H1 (cell line): ENCODE results near the gene FAT3.

Experiments used
- ATF3 ChIP-seq: IDR thresholded peaks from 2 replicates; pipeline ENCODE4 v1.6.1; 2011; ENCODE audit warnings: low read depth, mild to moderate bottlenecking, low read length; ENCODE audit not compliant: insufficient read depth
- CEBPB ChIP-seq: IDR thresholded peaks from 2 replicates; pipeline ENCODE4 v1.6.1; 2012; ENCODE audit warnings: low read depth, low read length
- GABPA ChIP-seq: IDR thresholded peaks from 2 replicates; pipeline ENCODE4 v1.6.1; 2011; ENCODE audit warnings: mild to moderate bottlenecking, low read length, moderate library complexity, borderline replicate concordance; ENCODE audit not compliant: insufficient read depth
- HDAC2 ChIP-seq, 2 experiments: fragments of 300-600 bp in 1 of 2; sonication (generic) in 1 of 2; IDR thresholded peaks; 2 replicates each; pipeline ENCODE4 v1.6.1; 2011 to 2012; ENCODE audit warnings: low read depth in 2 of 2, low read length in 2 of 2, mild to moderate bottlenecking in 2 of 2, moderate library complexity in 2 of 2, borderline replicate concordance in 1 of 2, inconsistent platforms in 1 of 2
- POLR2A ChIP-seq, 2 experiments: IDR thresholded peaks; 1 replicate in 1 of 2; 2 replicates in 1 of 2; pipeline ENCODE4 v1.6.1; 2011; ENCODE audit warnings: low read depth in 2 of 2, low read length in 2 of 2, mild to moderate bottlenecking in 2 of 2; ENCODE audit errors: control extremely low read depth in 1 of 2
- POLR2AphosphoS5 ChIP-seq: IDR thresholded peaks from 2 replicates; pipeline ENCODE4 v1.6.1; 2011; ENCODE audit warnings: low read depth, low read length
- RNF2 ChIP-seq: fragments of 200-900, 300-1000 bp; sonication (generic); IDR thresholded peaks from 2 replicates; pipeline ENCODE4 v1.7.1; 2016; ENCODE audit warnings: borderline replicate concordance, low read depth, mild to moderate bottlenecking, antibody characterized with exemption, low read length; ENCODE audit not compliant: poor library complexity, severe bottlenecking; ENCODE audit errors: missing control alignments
- SIN3A ChIP-seq, 2 experiments: IDR thresholded peaks in 1 of 2; conservative IDR thresholded peaks in 1 of 2; 2 replicates each; pipeline ENCODE4 v1.6.1; 2011 to 2012; ENCODE audit warnings: low read length in 2 of 2, improper control_type of control experiment in 1 of 2, low read depth in 1 of 2, mild to moderate bottlenecking in 1 of 2
- TBP ChIP-seq: IDR thresholded peaks from 2 replicates; pipeline ENCODE4 v1.6.1; 2011; ENCODE audit warnings: low read depth, low read length, improper control_type of control experiment
- TCF12 ChIP-seq: IDR thresholded peaks from 2 replicates; pipeline ENCODE4 v1.6.1; 2011; ENCODE audit warnings: low read depth, mild to moderate bottlenecking, low read length
- USF2 ChIP-seq: IDR thresholded peaks from 2 replicates; pipeline ENCODE4 v1.6.1; 2011; ENCODE audit warnings: low read length, improper control_type of control experiment
- TF ChIP-seq, protein P1 (sequence below), 3 experiments: IDR thresholded peaks; 1 replicate in 2 of 3; 2 replicates in 1 of 3; pipeline versions ENCODE4 v1.5.1 to v1.6.1; 2011; ENCODE audit warnings: low read length in 3 of 3, mild to moderate bottlenecking in 3 of 3, inconsistent platforms in 2 of 3, low read depth in 1 of 3, moderate library complexity in 1 of 3; ENCODE audit not compliant: insufficient read depth in 1 of 3; ENCODE audit errors: control extremely low read depth in 1 of 3
- TF ChIP-seq, protein P2 (sequence below): IDR thresholded peaks from 2 replicates; pipeline ENCODE4 v1.6.1; 2012; ENCODE audit warnings: low read length, inconsistent platforms

DNA sequence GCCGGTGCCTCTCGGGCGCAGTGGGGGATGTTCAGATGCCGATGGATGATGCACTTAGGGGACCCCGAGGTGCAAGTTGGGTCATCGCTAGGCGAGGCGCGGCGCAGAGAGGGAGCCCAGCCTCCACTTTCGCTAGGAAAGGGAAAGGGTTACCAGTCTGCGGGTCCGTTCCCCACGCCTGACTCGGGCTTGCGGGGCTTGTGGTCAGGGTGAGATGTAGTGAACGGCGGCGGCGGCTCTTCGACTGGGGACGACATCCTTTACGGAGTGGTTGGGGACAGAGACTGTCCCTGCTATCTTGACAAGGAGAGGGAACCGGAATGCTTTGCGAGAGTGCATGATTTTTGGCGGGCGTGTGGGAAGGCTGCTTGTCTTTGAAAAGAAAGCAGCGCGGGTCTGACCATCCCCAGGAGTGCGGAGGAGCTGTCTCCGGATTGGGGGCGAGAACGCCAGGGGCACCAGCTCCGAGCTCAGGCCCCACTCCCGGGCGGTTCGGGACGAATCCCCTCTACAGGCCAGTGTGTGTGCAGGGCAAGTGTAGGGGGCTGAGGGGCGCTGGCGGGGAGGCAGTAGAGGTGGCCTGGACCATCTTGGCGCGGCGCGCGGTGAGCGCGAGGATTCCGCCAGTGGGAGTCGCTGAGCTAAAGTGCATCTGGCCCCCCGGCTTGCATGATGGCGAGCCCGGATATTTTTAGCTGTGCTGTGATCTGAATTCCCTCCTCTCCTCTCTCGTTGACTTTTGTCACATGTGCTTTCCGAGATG, 1.1 kb downstream of the FAT3 start:
- TF ChIP-seq, protein P1, sequence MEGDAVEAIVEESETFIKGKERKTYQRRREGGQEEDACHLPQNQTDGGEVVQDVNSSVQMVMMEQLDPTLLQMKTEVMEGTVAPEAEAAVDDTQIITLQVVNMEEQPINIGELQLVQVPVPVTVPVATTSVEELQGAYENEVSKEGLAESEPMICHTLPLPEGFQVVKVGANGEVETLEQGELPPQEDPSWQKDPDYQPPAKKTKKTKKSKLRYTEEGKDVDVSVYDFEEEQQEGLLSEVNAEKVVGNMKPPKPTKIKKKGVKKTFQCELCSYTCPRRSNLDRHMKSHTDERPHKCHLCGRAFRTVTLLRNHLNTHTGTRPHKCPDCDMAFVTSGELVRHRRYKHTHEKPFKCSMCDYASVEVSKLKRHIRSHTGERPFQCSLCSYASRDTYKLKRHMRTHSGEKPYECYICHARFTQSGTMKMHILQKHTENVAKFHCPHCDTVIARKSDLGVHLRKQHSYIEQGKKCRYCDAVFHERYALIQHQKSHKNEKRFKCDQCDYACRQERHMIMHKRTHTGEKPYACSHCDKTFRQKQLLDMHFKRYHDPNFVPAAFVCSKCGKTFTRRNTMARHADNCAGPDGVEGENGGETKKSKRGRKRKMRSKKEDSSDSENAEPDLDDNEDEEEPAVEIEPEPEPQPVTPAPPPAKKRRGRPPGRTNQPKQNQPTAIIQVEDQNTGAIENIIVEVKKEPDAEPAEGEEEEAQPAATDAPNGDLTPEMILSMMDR (IDR thresholded peaks at IDR 0.05; ENCODE audit: control extremely low read depth in 1 of 3, insufficient read depth in 1 of 3, low read depth in 1 of 3, low read length in 3 of 3) = no peak
- TF ChIP-seq ATF3 = no peak
- no peak for TF ChIP-seq USF2
- TF ChIP-seq HDAC2 (IDR thresholded peaks at IDR 0.05; ENCODE audit: borderline replicate concordance in 1 of 2, low read depth in 2 of 2, low read length in 2 of 2) = no peak
- no peak for TF ChIP-seq POLR2AphosphoS5
- no peak for TF ChIP-seq CEBPB
- TF ChIP-seq TBP = no peak
- TF ChIP-seq POLR2A (IDR thresholded peaks at IDR 0.05; ENCODE audit: control extremely low read depth in 1 of 2, low read depth in 2 of 2, low read length in 2 of 2) = no peak
- TF ChIP-seq TCF12 = no peak
- TF ChIP-seq, protein P2, sequence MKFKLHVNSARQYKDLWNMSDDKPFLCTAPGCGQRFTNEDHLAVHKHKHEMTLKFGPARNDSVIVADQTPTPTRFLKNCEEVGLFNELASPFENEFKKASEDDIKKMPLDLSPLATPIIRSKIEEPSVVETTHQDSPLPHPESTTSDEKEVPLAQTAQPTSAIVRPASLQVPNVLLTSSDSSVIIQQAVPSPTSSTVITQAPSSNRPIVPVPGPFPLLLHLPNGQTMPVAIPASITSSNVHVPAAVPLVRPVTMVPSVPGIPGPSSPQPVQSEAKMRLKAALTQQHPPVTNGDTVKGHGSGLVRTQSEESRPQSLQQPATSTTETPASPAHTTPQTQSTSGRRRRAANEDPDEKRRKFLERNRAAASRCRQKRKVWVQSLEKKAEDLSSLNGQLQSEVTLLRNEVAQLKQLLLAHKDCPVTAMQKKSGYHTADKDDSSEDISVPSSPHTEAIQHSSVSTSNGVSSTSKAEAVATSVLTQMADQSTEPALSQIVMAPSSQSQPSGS = no peak
- no peak for TF ChIP-seq RNF2
- TF ChIP-seq SIN3A (conservative IDR thresholded peaks at IDR 0.05 in 1 of 2, IDR thresholded peaks at IDR 0.05 in 1 of 2; ENCODE audit: low read depth in 1 of 2, low read length in 2 of 2) = 0 out of 4 replicates have a peak, but pooled peaks of 1 of the 2 experiments have one; percentile 32
- TF ChIP-seq GABPA = no peak
